ENCODE results near the gene TARBP1. TPM values are rescaled to one million over a fixed set of nuclear protein-coding genes. Genes with fewer than 3 reads are reported as not detected.

The TARBP1 gene
- total RNA-seq, 1 donor from 2014 or later, result 15.0 TPM

DNA sequence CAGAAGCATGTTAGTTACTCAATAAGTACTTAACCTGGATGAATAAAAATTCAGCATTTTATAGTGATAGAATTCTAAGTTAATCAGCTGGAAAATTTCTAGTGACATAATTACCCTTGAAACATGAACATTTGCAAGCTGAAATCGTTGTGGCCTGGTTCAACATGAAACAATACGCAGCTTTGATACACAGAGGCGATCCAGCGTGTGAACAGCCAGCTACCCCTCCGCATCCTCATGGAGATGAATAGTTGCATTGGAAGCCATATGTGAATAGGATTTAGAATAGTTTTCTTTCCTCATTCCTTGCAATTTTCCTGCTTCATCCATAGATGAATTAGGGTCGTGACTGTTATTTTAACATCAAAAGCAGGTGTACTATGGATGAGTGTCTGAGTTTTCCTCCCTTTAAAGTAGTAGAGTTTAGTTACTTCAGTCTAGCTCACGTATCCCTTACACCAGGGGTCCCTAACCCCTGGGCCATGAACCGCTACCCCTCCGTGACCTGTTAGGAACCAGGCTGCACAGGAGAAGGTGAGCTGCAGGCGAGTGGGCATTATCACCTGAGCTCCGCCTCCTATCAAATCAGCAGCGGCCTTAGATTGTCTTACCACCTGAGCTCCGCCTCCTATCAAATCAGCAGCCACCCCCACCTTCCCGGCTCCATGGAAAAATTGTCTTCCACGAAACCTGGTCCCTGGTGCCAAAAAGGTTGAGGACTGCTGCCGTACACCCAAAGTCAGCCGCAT lies 6.2 kb upstream of the TARBP1 start:
- TF ChIP-seq, protein P1, sequence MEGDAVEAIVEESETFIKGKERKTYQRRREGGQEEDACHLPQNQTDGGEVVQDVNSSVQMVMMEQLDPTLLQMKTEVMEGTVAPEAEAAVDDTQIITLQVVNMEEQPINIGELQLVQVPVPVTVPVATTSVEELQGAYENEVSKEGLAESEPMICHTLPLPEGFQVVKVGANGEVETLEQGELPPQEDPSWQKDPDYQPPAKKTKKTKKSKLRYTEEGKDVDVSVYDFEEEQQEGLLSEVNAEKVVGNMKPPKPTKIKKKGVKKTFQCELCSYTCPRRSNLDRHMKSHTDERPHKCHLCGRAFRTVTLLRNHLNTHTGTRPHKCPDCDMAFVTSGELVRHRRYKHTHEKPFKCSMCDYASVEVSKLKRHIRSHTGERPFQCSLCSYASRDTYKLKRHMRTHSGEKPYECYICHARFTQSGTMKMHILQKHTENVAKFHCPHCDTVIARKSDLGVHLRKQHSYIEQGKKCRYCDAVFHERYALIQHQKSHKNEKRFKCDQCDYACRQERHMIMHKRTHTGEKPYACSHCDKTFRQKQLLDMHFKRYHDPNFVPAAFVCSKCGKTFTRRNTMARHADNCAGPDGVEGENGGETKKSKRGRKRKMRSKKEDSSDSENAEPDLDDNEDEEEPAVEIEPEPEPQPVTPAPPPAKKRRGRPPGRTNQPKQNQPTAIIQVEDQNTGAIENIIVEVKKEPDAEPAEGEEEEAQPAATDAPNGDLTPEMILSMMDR (IDR thresholded peaks at IDR 0.05; ENCODE audit: insufficient read depth, low read length, severe bottlenecking), result no peak

DNA sequence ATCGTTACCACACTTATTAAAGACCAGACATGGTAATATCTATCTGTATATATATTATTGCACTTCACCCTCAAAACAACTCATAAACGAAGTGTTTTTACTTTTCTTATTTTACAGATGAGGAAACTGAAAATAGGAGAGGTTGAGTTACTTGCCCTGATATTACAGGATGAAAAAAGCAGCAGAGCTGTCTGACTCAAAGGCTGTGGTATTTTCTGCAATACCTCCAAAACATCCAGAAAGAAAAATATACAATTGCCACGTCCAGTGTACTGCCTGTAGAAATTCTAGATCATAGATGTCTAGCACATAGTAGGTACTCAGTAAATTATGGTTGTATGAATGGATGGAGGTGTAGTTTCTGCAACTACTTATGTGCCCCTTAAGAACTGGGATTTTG lies 5.2 kb upstream of the TARBP1 start:
- DNase-seq (ENCODE audit: low read depth), result no peak
- Histone ChIP-seq H3K4me3 (ENCODE audit: low read depth, low read length) (no peak overlapping the region), H3K36me3 (ENCODE audit: control insufficient read depth, insufficient read depth, low read length) (no peaks in the 10 kb centered on the region), H3K27me3 (ENCODE audit: control insufficient read depth, insufficient read depth, low read length) (peaks cover 2% of the 10 kb centered on the region)
- FAIRE-seq, result no peak
- TF ChIP-seq, protein P1 (IDR thresholded peaks at IDR 0.05; ENCODE audit: insufficient read depth, low read length, severe bottlenecking), result no peak

More for the DNA sequence above, 6.2 kb upstream of the TARBP1 start:
- Histone ChIP-seq H3K36me3 (ENCODE audit: control insufficient read depth, insufficient read depth, low read length) (no peaks in the 10 kb centered on the region), H3K27me3 (ENCODE audit: control insufficient read depth, insufficient read depth, low read length) (peaks cover 2% of the 10 kb centered on the region), H3K4me3 (ENCODE audit: low read depth, low read length) (no peak overlapping the region)
- DNase-seq (ENCODE audit: low read depth) (no peak), FAIRE-seq (no peak)

DNA sequence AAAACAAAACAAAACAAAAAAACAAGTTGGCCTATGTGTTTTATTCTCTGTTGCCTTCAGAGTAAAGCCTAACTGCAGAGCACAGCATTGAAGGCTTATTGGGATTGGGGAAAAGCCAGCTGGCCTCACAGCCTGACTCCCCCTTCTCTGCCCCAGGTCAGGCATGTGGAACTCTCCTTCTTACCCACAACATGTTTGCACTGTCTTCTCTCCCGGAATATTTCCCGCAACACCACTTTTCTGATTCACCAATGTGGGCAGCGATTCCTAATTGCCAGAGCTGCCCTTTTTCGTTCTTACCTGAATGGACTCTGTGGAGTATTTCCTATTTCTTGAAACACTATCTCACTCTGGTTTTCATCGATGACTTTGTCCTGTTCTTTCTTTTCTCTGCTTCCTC lies 2.8 kb upstream of the TARBP1 start:
- TF ChIP-seq, protein P1 (IDR thresholded peaks at IDR 0.05; ENCODE audit: insufficient read depth, low read length, severe bottlenecking), result no peak
- no peak for DNase-seq (ENCODE audit: low read depth)
- no peak for FAIRE-seq

DNA sequence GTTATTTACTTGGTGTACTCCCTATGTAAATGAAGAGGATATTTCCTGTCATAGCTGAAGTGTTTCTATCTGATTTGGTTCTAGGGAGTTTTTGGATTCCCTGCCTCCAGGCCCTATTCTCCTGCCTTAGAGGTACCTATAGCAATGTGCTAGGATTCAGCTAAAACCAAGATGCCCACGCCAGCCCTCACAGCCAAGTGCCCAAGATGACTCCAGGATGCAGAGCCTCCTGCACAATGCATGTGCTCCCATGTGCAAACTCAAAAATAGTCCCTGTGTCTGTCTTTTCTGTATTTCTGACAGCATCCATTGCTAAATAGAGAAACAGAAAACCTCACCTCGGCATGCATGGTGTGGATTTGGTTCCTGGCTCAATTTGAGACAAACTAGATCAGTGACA lies 887 bp upstream of the TARBP1 start:
- no peak overlapping the region for H3K4me3 ChIP-seq (ENCODE audit: low read depth, low read length)
- TF ChIP-seq, protein P1 (IDR thresholded peaks at IDR 0.05; ENCODE audit: insufficient read depth, low read length, severe bottlenecking), result no peak
- no peak for FAIRE-seq
- H3K27me3 ChIP-seq (ENCODE audit: control insufficient read depth, insufficient read depth, low read length), result peaks cover 2% of the 10 kb centered on the region
- no peaks in the 10 kb centered on the region for H3K36me3 ChIP-seq (ENCODE audit: control insufficient read depth, insufficient read depth, low read length)
- no peak for DNase-seq (ENCODE audit: low read depth)

More for the DNA sequence above, 2.8 kb upstream of the TARBP1 start:
- H3K36me3 ChIP-seq (ENCODE audit: control insufficient read depth, insufficient read depth, low read length), result no peaks in the 10 kb centered on the region
- H3K27me3 ChIP-seq (ENCODE audit: control insufficient read depth, insufficient read depth, low read length), result peaks cover 2% of the 10 kb centered on the region
- no peak overlapping the region for H3K4me3 ChIP-seq (ENCODE audit: low read depth, low read length)

DNA sequence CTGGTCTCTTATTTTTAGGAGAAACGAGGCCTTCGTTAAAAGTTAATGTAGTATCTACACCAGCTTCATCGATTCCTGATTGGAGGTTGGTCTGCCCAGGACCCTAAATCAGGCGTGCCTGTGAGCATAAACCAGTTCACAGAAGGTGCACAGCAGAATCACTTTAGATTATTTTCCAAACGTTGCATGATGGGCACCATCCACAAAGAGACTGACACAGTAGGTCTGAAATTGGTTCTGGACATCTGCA lies 256 bp upstream of the TARBP1 start:
- TF ChIP-seq, protein P1 (IDR thresholded peaks at IDR 0.05; ENCODE audit: insufficient read depth, low read length, severe bottlenecking), result no peak
- Histone ChIP-seq H3K36me3 (ENCODE audit: control insufficient read depth, insufficient read depth, low read length) (no peaks in the 10 kb centered on the region), H3K27me3 (ENCODE audit: control insufficient read depth, insufficient read depth, low read length) (peaks cover 2% of the 10 kb centered on the region), H3K4me3 (ENCODE audit: low read depth, low read length) (peak overlapping the region; percentile 51)
- DNase-seq (ENCODE audit: low read depth) (no peak), FAIRE-seq (no peak)

DNA sequence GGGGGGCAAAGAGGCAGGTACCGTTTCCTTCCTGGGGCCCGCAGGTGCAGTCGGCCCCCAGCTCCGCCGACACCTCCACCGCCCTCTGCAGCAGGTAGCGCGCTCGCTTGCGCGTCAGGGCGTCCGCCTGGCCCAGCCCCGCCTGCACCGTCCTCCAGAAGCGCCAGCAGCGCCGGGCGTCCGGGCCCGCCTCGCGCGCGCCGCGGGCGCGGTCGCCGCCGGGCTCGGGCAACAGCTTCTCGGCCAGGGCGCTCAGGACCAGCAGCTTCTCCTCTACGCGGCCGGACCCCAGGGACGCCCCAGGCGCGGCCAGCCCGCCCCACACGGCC lies 863 bp downstream of the TARBP1 start:
- peaks cover 2% of the 10 kb centered on the region for H3K27me3 ChIP-seq (ENCODE audit: control insufficient read depth, insufficient read depth, low read length)
- peak; percentile 56 for DNase-seq (ENCODE audit: low read depth)

More for the DNA sequence above, 863 bp downstream of the TARBP1 start:
- no peak for FAIRE-seq
- TF ChIP-seq, protein P1 (IDR thresholded peaks at IDR 0.05; ENCODE audit: insufficient read depth, low read length, severe bottlenecking), result no peak
- peak overlapping the region; percentile 51 for H3K4me3 ChIP-seq (ENCODE audit: low read depth, low read length)
- no peaks in the 10 kb centered on the region for H3K36me3 ChIP-seq (ENCODE audit: control insufficient read depth, insufficient read depth, low read length)

All from bronchial epithelial cell (primary cell).